Testis (tissue), 2 donors: ENCODE results near the gene KLHL40.

Experiments
- POLR2A ChIP-seq: fragments of 450-650 bp; IDR thresholded peaks from one replicate; pipeline ENCODE4 v1.6.1; 2017; ENCODE audit warnings: antibody characterized with exemption, mild to moderate bottlenecking, moderate library complexity
- TF ChIP-seq, protein P1 (sequence below), 3 experiments: fragments of 450-650 bp in 2 of 3; fragments of 200-600 bp in 1 of 3; sonication (generic) in 1 of 3; IDR thresholded peaks; one replicate each; pipeline ENCODE4 v1.5.1; 2016 to 2019; ENCODE audit warnings: antibody characterized with exemption in 3 of 3, mild to moderate bottlenecking in 2 of 3, moderate library complexity in 1 of 3

DNA sequence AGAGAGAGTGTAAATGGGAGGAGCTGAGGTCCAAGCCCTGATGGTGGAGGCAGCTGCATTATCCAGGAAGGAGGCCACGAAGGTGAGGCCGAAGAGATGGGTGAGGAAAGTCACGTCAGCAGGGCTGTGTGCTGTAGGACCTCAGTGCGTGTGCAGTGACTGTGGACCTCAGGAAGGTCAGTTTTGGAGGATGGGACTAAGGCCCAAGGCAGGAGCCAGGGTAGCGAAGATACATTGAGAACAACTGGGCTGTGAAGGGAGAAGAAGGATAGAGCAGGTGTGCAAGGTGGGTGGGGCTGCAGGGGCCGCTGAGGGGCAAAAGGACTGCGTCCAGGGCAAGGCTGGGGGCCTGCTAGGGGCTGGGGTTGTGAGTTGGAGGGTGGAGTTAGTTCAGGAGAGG, 4.9 kb downstream of the KLHL40 start:
- TF ChIP-seq, protein P1, sequence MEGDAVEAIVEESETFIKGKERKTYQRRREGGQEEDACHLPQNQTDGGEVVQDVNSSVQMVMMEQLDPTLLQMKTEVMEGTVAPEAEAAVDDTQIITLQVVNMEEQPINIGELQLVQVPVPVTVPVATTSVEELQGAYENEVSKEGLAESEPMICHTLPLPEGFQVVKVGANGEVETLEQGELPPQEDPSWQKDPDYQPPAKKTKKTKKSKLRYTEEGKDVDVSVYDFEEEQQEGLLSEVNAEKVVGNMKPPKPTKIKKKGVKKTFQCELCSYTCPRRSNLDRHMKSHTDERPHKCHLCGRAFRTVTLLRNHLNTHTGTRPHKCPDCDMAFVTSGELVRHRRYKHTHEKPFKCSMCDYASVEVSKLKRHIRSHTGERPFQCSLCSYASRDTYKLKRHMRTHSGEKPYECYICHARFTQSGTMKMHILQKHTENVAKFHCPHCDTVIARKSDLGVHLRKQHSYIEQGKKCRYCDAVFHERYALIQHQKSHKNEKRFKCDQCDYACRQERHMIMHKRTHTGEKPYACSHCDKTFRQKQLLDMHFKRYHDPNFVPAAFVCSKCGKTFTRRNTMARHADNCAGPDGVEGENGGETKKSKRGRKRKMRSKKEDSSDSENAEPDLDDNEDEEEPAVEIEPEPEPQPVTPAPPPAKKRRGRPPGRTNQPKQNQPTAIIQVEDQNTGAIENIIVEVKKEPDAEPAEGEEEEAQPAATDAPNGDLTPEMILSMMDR (IDR thresholded peaks at IDR 0.05), result no peak
- TF ChIP-seq POLR2A, result no peak
